GM12892 (cell line): ENCODE data around the gene MYH15.

Source experiments
- POLR2A ChIP-seq: IDR thresholded peaks from 2 replicates; pipeline ENCODE4 v1.6.1; 2011; ENCODE audit warnings: low read depth, low read length, control low read depth
- POLR2AphosphoS5 ChIP-seq: IDR thresholded peaks from 2 replicates; pipeline ENCODE4 v1.6.1; 2011; ENCODE audit warnings: low read depth, low read length, control low read depth
- TAF1 ChIP-seq: IDR thresholded peaks from 2 replicates; pipeline ENCODE4 v1.6.1; 2011; ENCODE audit warnings: low read depth, mild to moderate bottlenecking, control low read depth, low read length, borderline replicate concordance

DNA sequence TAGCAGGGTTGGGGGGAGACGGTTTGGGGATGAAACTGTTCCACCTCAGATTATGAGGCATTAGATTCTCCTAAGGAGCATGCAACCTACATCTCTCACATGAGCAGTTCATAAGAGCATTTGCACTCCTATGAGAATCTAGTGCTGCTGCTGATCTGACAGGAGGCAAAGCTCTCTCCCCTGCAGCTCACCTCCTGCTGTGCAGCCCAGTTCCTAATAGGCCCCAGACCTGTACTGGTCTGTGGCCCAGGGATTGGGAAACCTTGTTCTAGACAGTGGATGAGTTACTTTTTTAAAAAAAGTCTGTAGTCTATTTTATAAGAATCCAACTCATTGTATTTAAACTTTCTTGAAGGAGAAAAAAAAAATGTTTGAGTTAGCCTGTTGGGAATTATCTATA, 114.1 kb downstream of the MYH15 start:
- no peak for TF ChIP-seq TAF1
- no peak for TF ChIP-seq POLR2AphosphoS5
- TF ChIP-seq POLR2A: no peak
